HuH-7 (cell line): ENCODE measurements around the gene FHIT.

Experiments used
- DNase-seq: peaks from one replicate; pipeline ENCODE4 v3.0.0; 2011; ENCODE audit warnings: low spot score

The FHIT gene

GRCh38 chr3:60047426-60048200, 1203.6 kb downstream of the FHIT start:
- DNase-seq, result no peak

- DNase-seq, result no peak
Measured at GRCh38 chr3:60046210-60046609, 1205.0 kb downstream of the FHIT start.

- no peak for DNase-seq
Measured at GRCh38 chr3:60045686-60046085, 1205.6 kb downstream of the FHIT start.

- DNase-seq, result no peak
Measured at GRCh38 chr3:60036803-60037202, 1214.4 kb downstream of the FHIT start.

GRCh38 chr3:60033901-60034453, 1217.3 kb downstream of the FHIT start:
- DNase-seq, result no peak

GRCh38 chr3:60030982-60031381, 1220.3 kb downstream of the FHIT start:
- no peak for DNase-seq

- no peak for DNase-seq
Measured at GRCh38 chr3:60028233-60028632, 1223.0 kb downstream of the FHIT start.

- DNase-seq, result no peak
Measured at GRCh38 chr3:60027335-60027734, 1223.9 kb downstream of the FHIT start.

GRCh38 chr3:60025096-60026050, 1225.9 kb downstream of the FHIT start:
- DNase-seq, result no peak

GRCh38 chr3:60024400-60024799, 1226.9 kb downstream of the FHIT start:
- no peak for DNase-seq

GRCh38 chr3:60023189-60023588, 1228.1 kb downstream of the FHIT start:
- no peak for DNase-seq

- no peak for DNase-seq
Measured at GRCh38 chr3:60017631-60018030, 1233.6 kb downstream of the FHIT start.

GRCh38 chr3:60015032-60015705, 1236.1 kb downstream of the FHIT start:
- DNase-seq, result no peak

GRCh38 chr3:60013241-60013640, 1238.0 kb downstream of the FHIT start:
- no peak for DNase-seq

- no peak for DNase-seq
Measured at GRCh38 chr3:60011218-60011617, 1240.0 kb downstream of the FHIT start.

GRCh38 chr3:60010781-60011180, 1240.5 kb downstream of the FHIT start:
- DNase-seq, result no peak

GRCh38 chr3:60009931-60010478, 1241.2 kb downstream of the FHIT start:
- no peak for DNase-seq

- no peak for DNase-seq
Measured at GRCh38 chr3:60001369-60001768, 1249.9 kb downstream of the FHIT start.

GRCh38 chr3:60000311-60001105, 1250.7 kb downstream of the FHIT start:
- no peak for DNase-seq

- DNase-seq, result peak; percentile 6
Measured at GRCh38 chr3:59998058-59998457, 1253.2 kb downstream of the FHIT start.

GRCh38 chr3:59997583-59997982, 1253.7 kb downstream of the FHIT start:
- no peak for DNase-seq
